HCT116 (cell line): ENCODE data around the gene DBNL. TPM values are rescaled to one million over a fixed set of nuclear protein-coding genes. Genes with fewer than 3 reads are reported as not detected.

Source experiments
- ATAC-seq: fragments of 200-7000 bp; cut with Tn5 transposase; 2 replicates; pipeline ENCODE4 v1.9.1; 2020; ENCODE audit warnings: mild to moderate bottlenecking, moderate library complexity
- BruUV-seq: library from RNA; stranded (reverse); fragments of 400-500 nt; replicated peaks from 2 replicates; lab custom pipeline; 2021; lab: Mats Ljungman, UMichigan
- CTCF ChIA-PET: fragments of 300-600 bp; sonication (Branson Sonifier 250); formaldehyde crosslinking; loops from one replicate; lab custom pipeline; 2021; ENCODE audit warnings: antibody characterized with exemption; lab: Charles Lee
- POLR2A ChIA-PET: fragments of 300-600, 350-600 bp; sonication (Branson Sonifier 250); formaldehyde crosslinking; loops from one replicate; lab custom pipeline; 2021; ENCODE audit warnings: antibody characterized with exemption; lab: Charles Lee
- RAD21 ChIA-PET, 2 experiments: fragments of 300-600 bp; sonication (Branson Sonifier 250); formaldehyde crosslinking; loops; one replicate each; lab custom pipeline; 2023; ENCODE audit warnings: low total read pairs in 2 of 2; ENCODE audit not compliant: uncharacterized antibody in 2 of 2, unreplicated experiment in 2 of 2, low non-redundant PET in 1 of 2; lab: Charles Lee
- DNase-seq: peaks from one replicate; pipeline ENCODE4 v3.0.0-alpha.2; 2010; ENCODE audit warnings: low read depth, low spot score
- H2AFZ ChIP-seq: fragments of 200-600 bp; shearing (Covaris generic), sonication (generic); 2 replicates; pipeline ENCODE4 v1.6.1; 2017; ENCODE audit warnings: low read depth, mixed run types, mixed read lengths, antibody characterized with exemption, low read length; ENCODE audit not compliant: poor library complexity, severe bottlenecking
- H3K27ac ChIP-seq: 2 replicates; pipeline ENCODE4 v1.5.1; 2012; ENCODE audit warnings: low read depth, low read length
- H3K27me3 ChIP-seq: fragments of 200-600 bp; sonication (generic); 2 replicates; pipeline ENCODE4 v1.6.1; 2016; ENCODE audit warnings: mixed run types, low read length, mixed read lengths; ENCODE audit not compliant: insufficient read depth
- H3K36me3 ChIP-seq, 2 experiments: fragments of 200-500 bp in 1 of 2; fragments of 200-600 bp in 1 of 2; sonication (Bioruptor generic) in 1 of 2; sonication (generic) in 1 of 2; 2 replicates each; pipeline versions ENCODE4 v1.5.1 to v1.6.1; 2014 to 2016; ENCODE audit warnings: low read length in 2 of 2, inconsistent platforms in 1 of 2, mixed read lengths in 1 of 2, mixed run types in 1 of 2; ENCODE audit not compliant: insufficient read depth in 2 of 2, control insufficient read depth in 1 of 2
- H3K4me1 ChIP-seq, 2 experiments: fragments of 200-600 bp in 1 of 2; sonication (generic) in 1 of 2; 2 replicates each; pipeline versions ENCODE4 v1.5.1 to v1.6.1; 2012 to 2017; ENCODE audit warnings: low read length in 2 of 2, inconsistent platforms in 1 of 2, mild to moderate bottlenecking in 1 of 2, mixed read lengths in 1 of 2, mixed run types in 1 of 2, moderate library complexity in 1 of 2; ENCODE audit not compliant: insufficient read depth in 2 of 2, control insufficient read depth in 1 of 2
- H3K4me2 ChIP-seq: fragments of 200-600 bp; sonication (generic); 2 replicates; pipeline ENCODE4 v1.6.1; 2017; ENCODE audit warnings: mixed run types, low read length, mixed read lengths
- H3K4me3 ChIP-seq, 2 experiments: fragments of 200-600 bp in 1 of 2; sonication (generic) in 1 of 2; replicated peaks in 1 of 2; 2 replicates each; pipeline ENCODE4 v1.5.1; 2011 to 2016; ENCODE audit warnings: low read length in 2 of 2, control low read depth in 1 of 2, low read depth in 1 of 2, mild to moderate bottlenecking in 1 of 2, mixed read lengths in 1 of 2, mixed run types in 1 of 2
- H3K79me2 ChIP-seq: fragments of 200-600 bp; sonication (generic); 2 replicates; pipeline ENCODE4 v1.6.1; 2017; ENCODE audit warnings: mild to moderate bottlenecking, mixed run types, low read length, moderate library complexity, mixed read lengths; ENCODE audit not compliant: insufficient read depth
- H3K9ac ChIP-seq: fragments of 200-600 bp; sonication (generic); 2 replicates; pipeline ENCODE4 v1.6.1; 2016; ENCODE audit warnings: low read length, mixed read lengths
- H3K9me2 ChIP-seq: fragments of 200-600 bp; sonication (generic), shearing (Covaris generic); 2 replicates; pipeline ENCODE4 v1.6.1; 2017; ENCODE audit warnings: mixed run types, mild to moderate bottlenecking, moderate library complexity; ENCODE audit not compliant: insufficient read depth
- H3K9me3 ChIP-seq, 2 experiments: fragments of 200-500 bp in 1 of 2; fragments of 200-600 bp in 1 of 2; sonication (Bioruptor generic) in 1 of 2; sonication (generic) in 1 of 2; 2 replicates each; pipeline ENCODE4 v1.6.1; 2014 to 2017; ENCODE audit warnings: low read length in 2 of 2, mixed read lengths in 2 of 2, inconsistent platforms in 1 of 2, low read depth in 1 of 2, mild to moderate bottlenecking in 1 of 2, mixed run types in 1 of 2, moderate library complexity in 1 of 2; ENCODE audit not compliant: control insufficient read depth in 1 of 2, insufficient read depth in 1 of 2
- H4K20me1 ChIP-seq: fragments of 200-600 bp; sonication (generic), shearing (Covaris generic); 2 replicates; pipeline ENCODE4 v1.6.1; 2017; ENCODE audit warnings: mixed run types, mild to moderate bottlenecking, moderate library complexity; ENCODE audit not compliant: insufficient read depth
- POLR2AphosphoS5 ChIP-seq: IDR thresholded peaks from 2 replicates; pipeline ENCODE4 v1.6.1; 2011; ENCODE audit warnings: mild to moderate bottlenecking, low read depth, low read length, moderate library complexity
- SRF ChIP-seq: IDR thresholded peaks from 2 replicates; pipeline ENCODE4 v1.6.1; 2012; ENCODE audit warnings: low read depth
- ZBTB33 ChIP-seq: IDR thresholded peaks from 2 replicates; pipeline ENCODE4 v1.6.1; 2011; ENCODE audit warnings: mild to moderate bottlenecking, low read length, moderate library complexity; ENCODE audit not compliant: insufficient replicate concordance; ENCODE audit errors: extremely low read depth
- intact Hi-C: fragments of 100-400 bp; cut with micrococcal nuclease; formaldehyde crosslinking; loops from 2 replicates; pipeline ENCODE4 v1.10.0; 2022
- total RNA-seq: library from RNA; stranded (reverse); gene quantifications from one replicate; pipeline ENCODE4 v1.2.1, GENCODE V29; 2021; ENCODE audit not compliant: unreplicated experiment

DBNL gene
- total RNA-seq, 1 experiment from 2014 or later: 39.4 TPM

GRCh38 chr7:44063894-44064651, 19.6 kb downstream of the DBNL start:
- intact Hi-C loops: no loop called here
- no peak overlapping the region for H3K4me3 ChIP-seq
- no TSS peak for BruUV-seq
- H3K9me2 ChIP-seq: no peaks in the 10 kb centered on the region
- ChIA-PET CTCF (interaction anchor here (1.1 kb wide), 1 partner anchor 44 kb away, joined by 3 read pairs; no protein-coding TSS in a partner anchor), POLR2A (no interaction called here), RAD21 (no interaction called here)
- no peaks in the 10 kb centered on the region for H4K20me1 ChIP-seq
- H3K9me3 ChIP-seq: no peaks in the 10 kb centered on the region
- DNase-seq (no peak), ATAC-seq (no peak)
- H3K27me3 ChIP-seq: no peaks in the 10 kb centered on the region
- H3K36me3 ChIP-seq: peaks cover 2 to 20% of the 10 kb centered on the region in 2 experiments; a peak in 3 of 4 replicates
- no peak overlapping the region for H3K4me2 ChIP-seq
- no peak overlapping the region for H3K9ac ChIP-seq
- no peak overlapping the region for H3K27ac ChIP-seq
- H3K79me2 ChIP-seq: no peaks in the 10 kb centered on the region
- H3K4me1 ChIP-seq: peaks cover 0 to 6% of the 10 kb centered on the region in 2 experiments; a peak in 1 of 4 replicates
- TF ChIP-seq SRF (no peak), POLR2AphosphoS5 (0 out of 2 replicates have a peak, but pooled peaks have one; percentile 2)
- H2AFZ ChIP-seq: no peak overlapping the region

DNA sequence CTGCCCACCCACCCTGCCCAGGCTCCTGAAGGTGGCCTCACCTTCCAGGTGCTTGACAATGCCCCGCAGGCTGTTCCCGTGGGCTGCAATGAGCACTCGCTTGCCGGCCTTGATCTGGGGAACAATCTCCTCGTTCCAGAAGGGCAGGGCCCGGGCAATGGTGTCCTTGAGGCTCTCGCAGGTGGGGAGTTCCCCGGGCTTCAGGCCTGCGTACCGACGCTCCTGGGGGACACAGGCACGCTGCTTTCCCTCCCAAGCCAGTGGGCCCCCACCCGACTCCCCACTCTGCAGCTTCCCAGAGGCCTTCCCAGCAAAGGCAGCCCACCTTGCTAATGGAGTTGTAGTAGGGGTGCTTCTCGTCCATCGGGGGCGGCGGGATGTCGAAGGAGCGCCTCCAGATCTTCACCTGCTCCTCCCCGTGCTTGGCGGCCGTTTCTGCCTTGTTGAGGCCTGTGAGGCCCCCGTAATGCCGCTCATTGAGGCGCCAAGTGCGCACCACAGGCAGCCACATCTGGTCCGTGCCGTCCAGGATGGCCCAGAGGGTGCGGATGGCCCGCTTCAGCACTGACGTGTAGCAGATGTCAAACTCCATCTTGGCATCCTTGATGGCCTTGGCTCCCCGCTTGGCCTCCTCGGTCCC, 20.4 kb downstream of the DBNL start:
- Histone ChIP-seq H2AFZ (no peak overlapping the region), H3K4me3 (no peak overlapping the region), H3K9me3 (no peaks in the 10 kb centered on the region), H4K20me1 (no peaks in the 10 kb centered on the region), H3K4me1 (peaks cover 0 to 6% of the 10 kb centered on the region in 2 experiments; a peak in 1 of 4 replicates), H3K4me2 (no peak overlapping the region), H3K9ac (no peak overlapping the region), H3K27ac (no peak overlapping the region), H3K36me3 (peaks cover 0 to 14% of the 10 kb centered on the region in 2 experiments; a peak in 2 of 4 replicates), H3K9me2 (no peaks in the 10 kb centered on the region), H3K79me2 (no peaks in the 10 kb centered on the region), H3K27me3 (no peaks in the 10 kb centered on the region)
- ChIA-PET RAD21 (no interaction called here), POLR2A (interaction anchor here (1.2 kb wide), 1 partner anchor 16 kb away, joined by 5 read pairs; no protein-coding TSS in a partner anchor), CTCF (interaction anchor here (1.1 kb wide), 1 partner anchor 45 kb away, joined by 3 read pairs; no protein-coding TSS in a partner anchor)
- peak; percentile 7; the same call in 1 of the 2 replicates for ATAC-seq
- no peak for DNase-seq
- intact Hi-C loops: no loop called here
- TF ChIP-seq ZBTB33 (no peak), POLR2AphosphoS5 (peak; percentile 30)
- no TSS peak for BruUV-seq
